Kidney tubule cell (primary cell): ENCODE data around the gene PLAAT4.

Source experiments
- DNase-seq: peaks from one replicate; pipeline ENCODE4 v3.0.0-alpha.2; 2018; ENCODE audit warnings: low spot score

The PLAAT4 gene

GRCh38 chr11:63536669-63537292 is at the start of gene PLAAT4:
TSS of gene PLAAT4 (plus strand) at chr11:63536808. CDS start at chr11:63536869, 61 bp downstream.
- peak; percentile 56 for DNase-seq

GRCh38 chr11:63488789-63489188 is 47.8 kb upstream of the PLAAT4 start:
- DNase-seq: no peak

GRCh38 chr11:63489879-63490278 is 46.7 kb upstream of the PLAAT4 start:
- DNase-seq: peak; percentile 43

GRCh38 chr11:63490551-63491239 is 45.9 kb upstream of the PLAAT4 start, which contains the start of gene PLAAT5:
TSS of gene PLAAT5 (minus strand) at chr11:63491167. CDS start at chr11:63491034, 133 bp downstream.
- DNase-seq: no peak

- no peak for DNase-seq
Observed at GRCh38 chr11:63491240-63491587, 45.4 kb upstream of the PLAAT4 start.

GRCh38 chr11:63491636-63492372 is 44.8 kb upstream of the PLAAT4 start:
- DNase-seq: no peak

GRCh38 chr11:63492441-63492840 is 44.2 kb upstream of the PLAAT4 start:
- no peak for DNase-seq

- DNase-seq: no peak
Observed at GRCh38 chr11:63493127-63493526, 43.5 kb upstream of the PLAAT4 start.

GRCh38 chr11:63494975-63495374 is 41.6 kb upstream of the PLAAT4 start:
- no peak for DNase-seq

GRCh38 chr11:63499874-63500273 is 36.7 kb upstream of the PLAAT4 start:
- no peak for DNase-seq

- no peak for DNase-seq
Observed at GRCh38 chr11:63501236-63501635, 35.4 kb upstream of the PLAAT4 start.

- no peak for DNase-seq
Observed at GRCh38 chr11:63502252-63502820, 34.3 kb upstream of the PLAAT4 start.

- no peak for DNase-seq
Observed at GRCh38 chr11:63503492-63503891, 33.1 kb upstream of the PLAAT4 start.

GRCh38 chr11:63504054-63504453 is 32.6 kb upstream of the PLAAT4 start:
- no peak for DNase-seq

- DNase-seq: no peak
Observed at GRCh38 chr11:63504933-63505586, 31.5 kb upstream of the PLAAT4 start.

- DNase-seq: no peak
Observed at GRCh38 chr11:63505857-63506528, 30.6 kb upstream of the PLAAT4 start, which contains the start of gene LGALS12. TSS of gene LGALS12 (plus strand) at chr11:63506084. CDS start at chr11:63506459, 375 bp downstream.

GRCh38 chr11:63506876-63507275 is 29.7 kb upstream of the PLAAT4 start:
- DNase-seq: no peak

GRCh38 chr11:63507511-63507910 is 29.1 kb upstream of the PLAAT4 start:
- DNase-seq: no peak

- peak; percentile 28 for DNase-seq
Observed at GRCh38 chr11:63508009-63508408, 28.6 kb upstream of the PLAAT4 start.

GRCh38 chr11:63508745-63509144 is 27.9 kb upstream of the PLAAT4 start:
- DNase-seq: no peak

- DNase-seq: no peak
Observed at GRCh38 chr11:63510360-63511047, 26.1 kb upstream of the PLAAT4 start.
